OCI-LY7 (cell line): Measurements from ENCODE around the gene SEL1L2. TPM values are rescaled to one million over a fixed set of nuclear protein-coding genes. Genes with fewer than 3 reads are reported as not detected.

Experiments
- BruUV-seq: library from RNA; stranded (reverse); fragments of 400-500 nt; replicated peaks from 2 replicates; lab custom pipeline; 2021; lab: Mats Ljungman, UMichigan
- CTCF ChIA-PET: fragments of 300-600 bp; sonication (Branson Sonifier 250); formaldehyde crosslinking; loops from one replicate; lab custom pipeline; 2022; ENCODE audit warnings: antibody characterized with exemption; ENCODE audit not compliant: unreplicated experiment; lab: Charles Lee
- POLR2A ChIA-PET: fragments of 300-600 bp; sonication (Branson Sonifier 250); formaldehyde crosslinking; loops from one replicate; lab custom pipeline; 2022; ENCODE audit warnings: antibody characterized with exemption; lab: Charles Lee
- DNase-seq: peaks from one replicate; pipeline ENCODE4 v3.0.0-alpha.2; 2015; ENCODE audit warnings: low spot score
- H2AFZ ChIP-seq: fragments of 200-600 bp; sonication (generic), shearing (Covaris generic); 2 replicates; pipeline ENCODE4 v1.6.1; 2014; ENCODE audit warnings: mild to moderate bottlenecking, antibody characterized with exemption, low read length, moderate library complexity
- H3K27ac ChIP-seq: fragments of 200-600 bp; sonication (generic); 2 replicates; pipeline ENCODE4 v1.5.1; 2014; ENCODE audit warnings: mixed run types, low read depth, mild to moderate bottlenecking, moderate library complexity, low read length, inconsistent platforms; ENCODE audit not compliant: poor library complexity, severe bottlenecking
- H3K36me3 ChIP-seq: fragments of 200-600 bp; sonication (generic); 2 replicates; pipeline ENCODE4 v1.6.1; 2014; ENCODE audit warnings: mild to moderate bottlenecking, antibody characterized with exemption, low read length, moderate library complexity, mixed read lengths; ENCODE audit not compliant: insufficient read depth
- H3K4me1 ChIP-seq: fragments of 200-600 bp; sonication (generic); 2 replicates; pipeline ENCODE4 v1.5.1; 2014; ENCODE audit warnings: mild to moderate bottlenecking, low read length; ENCODE audit not compliant: insufficient read depth, poor library complexity, severe bottlenecking
- H3K4me2 ChIP-seq: fragments of 200-600 bp; sonication (generic); 2 replicates; pipeline ENCODE4 v1.6.1; 2014; ENCODE audit warnings: mild to moderate bottlenecking, low read length
- H3K4me3 ChIP-seq: fragments of 200-600 bp; sonication (generic); 2 replicates; pipeline ENCODE4 v1.5.1; 2014; ENCODE audit warnings: mild to moderate bottlenecking, low read depth, low read length; ENCODE audit not compliant: poor library complexity, severe bottlenecking
- H3K79me2 ChIP-seq: fragments of 200-600 bp; sonication (generic); 2 replicates; pipeline ENCODE4 v1.6.1; 2016; ENCODE audit warnings: low read depth, mild to moderate bottlenecking, low read length, moderate library complexity, mixed read lengths; ENCODE audit not compliant: insufficient read depth
- H3K9me2 ChIP-seq: fragments of 200-600 bp; sonication (generic); 2 replicates; pipeline ENCODE4 v1.6.1; 2016; ENCODE audit warnings: mild to moderate bottlenecking, low read length, mixed read lengths; ENCODE audit not compliant: insufficient read depth
- H3K9me3 ChIP-seq: fragments of 200-600 bp; sonication (generic); 2 replicates; pipeline ENCODE4 v1.6.1; 2014; ENCODE audit warnings: mild to moderate bottlenecking, mixed run types, low read length, mixed read lengths
- H4K20me1 ChIP-seq: fragments of 200-600 bp; sonication (generic); 2 replicates; pipeline ENCODE4 v1.6.1; 2014; ENCODE audit warnings: mild to moderate bottlenecking, antibody characterized with exemption, low read length, moderate library complexity, mixed read lengths; ENCODE audit not compliant: insufficient read depth
- EZH2phosphoT487 ChIP-seq: fragments of 200-600 bp; sonication (generic); IDR thresholded peaks from 2 replicates; pipeline ENCODE4 v1.6.1; 2018; ENCODE audit warnings: low read depth, borderline replicate concordance, mild to moderate bottlenecking, mixed run types, antibody characterized with exemption, low read length, moderate library complexity, mixed read lengths
- intact Hi-C: fragments of 100-400 bp; cut with micrococcal nuclease; formaldehyde crosslinking; loops from one replicate; pipeline ENCODE4 v1.10.0; 2022; ENCODE audit not compliant: unreplicated experiment
- total RNA-seq, 2 experiments: library from RNA; depleted of rRNA in 1 of 2; stranded (reverse); fragments of >200 nt in 1 of 2; shearing (Covaris generic) in 1 of 2; gene quantifications; 2 replicates each; pipeline ENCODE4 v1.2.3, GENCODE V29; 2014 to 2022
- TF ChIP-seq, protein P1 (sequence below): fragments of 200-600 bp; sonication (generic); conservative IDR thresholded peaks from 2 replicates; pipeline ENCODE4 v1.5.1; 2014; ENCODE audit warnings: mild to moderate bottlenecking, antibody characterized with exemption, low read length, moderate library complexity, mixed read lengths

Gene SEL1L2
- total RNA-seq, 2 experiments from 2014 or later, result not detected

GRCh38 chr20:13817342-13817741 lies 173.1 kb downstream of the SEL1L2 start:
- Histone ChIP-seq H3K9me3 (no peaks in the 10 kb centered on the region), H3K9me2 (no peaks in the 10 kb centered on the region), H3K4me3 (no peak overlapping the region), H3K79me2 (no peaks in the 10 kb centered on the region), H3K36me3 (peaks cover 63% of the 10 kb centered on the region), H3K4me1 (no peaks in the 10 kb centered on the region), H4K20me1 (no peaks in the 10 kb centered on the region), H3K27ac (no peak overlapping the region), H2AFZ (no peak overlapping the region), H3K4me2 (no peak overlapping the region)
- ChIA-PET CTCF (no interaction called here), POLR2A (interaction anchor here (1.0 to 1.4 kb wide), 2 partner anchors 14 to 33 kb away, joined by 3 to 4 read pairs; partner anchors contain the start of genes ESF1 and NDUFAF5)
- no peak for DNase-seq
- TF ChIP-seq, protein P1, sequence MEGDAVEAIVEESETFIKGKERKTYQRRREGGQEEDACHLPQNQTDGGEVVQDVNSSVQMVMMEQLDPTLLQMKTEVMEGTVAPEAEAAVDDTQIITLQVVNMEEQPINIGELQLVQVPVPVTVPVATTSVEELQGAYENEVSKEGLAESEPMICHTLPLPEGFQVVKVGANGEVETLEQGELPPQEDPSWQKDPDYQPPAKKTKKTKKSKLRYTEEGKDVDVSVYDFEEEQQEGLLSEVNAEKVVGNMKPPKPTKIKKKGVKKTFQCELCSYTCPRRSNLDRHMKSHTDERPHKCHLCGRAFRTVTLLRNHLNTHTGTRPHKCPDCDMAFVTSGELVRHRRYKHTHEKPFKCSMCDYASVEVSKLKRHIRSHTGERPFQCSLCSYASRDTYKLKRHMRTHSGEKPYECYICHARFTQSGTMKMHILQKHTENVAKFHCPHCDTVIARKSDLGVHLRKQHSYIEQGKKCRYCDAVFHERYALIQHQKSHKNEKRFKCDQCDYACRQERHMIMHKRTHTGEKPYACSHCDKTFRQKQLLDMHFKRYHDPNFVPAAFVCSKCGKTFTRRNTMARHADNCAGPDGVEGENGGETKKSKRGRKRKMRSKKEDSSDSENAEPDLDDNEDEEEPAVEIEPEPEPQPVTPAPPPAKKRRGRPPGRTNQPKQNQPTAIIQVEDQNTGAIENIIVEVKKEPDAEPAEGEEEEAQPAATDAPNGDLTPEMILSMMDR, result no peak
- no peak for TF ChIP-seq EZH2phosphoT487
- intact Hi-C loops, result no loop called here
- no TSS peak for BruUV-seq

- no peak overlapping the region for H3K4me3 ChIP-seq
- peaks cover 68% of the 10 kb centered on the region for H3K36me3 ChIP-seq
- BruUV-seq, result no TSS peak
- H2AFZ ChIP-seq, result no peak overlapping the region
- H3K4me1 ChIP-seq, result no peaks in the 10 kb centered on the region
- no peaks in the 10 kb centered on the region for H4K20me1 ChIP-seq
- H3K9me3 ChIP-seq, result no peaks in the 10 kb centered on the region
- H3K4me2 ChIP-seq, result no peak overlapping the region
- ChIA-PET POLR2A (interaction anchor here (1.0 to 1.4 kb wide), 2 partner anchors 13 to 32 kb away, joined by 3 to 4 read pairs; partner anchors contain the start of genes ESF1 and NDUFAF5), CTCF (no interaction called here)
- H3K9me2 ChIP-seq, result no peaks in the 10 kb centered on the region
- H3K79me2 ChIP-seq, result no peaks in the 10 kb centered on the region
- intact Hi-C loops, result no loop called here
- TF ChIP-seq, protein P1, result no peak
- no peak for TF ChIP-seq EZH2phosphoT487
- no peak overlapping the region for H3K27ac ChIP-seq
- DNase-seq, result no peak
These were observed 173.7 kb downstream of the SEL1L2 start for GRCh38 chr20:13816757-13817156.

DNA sequence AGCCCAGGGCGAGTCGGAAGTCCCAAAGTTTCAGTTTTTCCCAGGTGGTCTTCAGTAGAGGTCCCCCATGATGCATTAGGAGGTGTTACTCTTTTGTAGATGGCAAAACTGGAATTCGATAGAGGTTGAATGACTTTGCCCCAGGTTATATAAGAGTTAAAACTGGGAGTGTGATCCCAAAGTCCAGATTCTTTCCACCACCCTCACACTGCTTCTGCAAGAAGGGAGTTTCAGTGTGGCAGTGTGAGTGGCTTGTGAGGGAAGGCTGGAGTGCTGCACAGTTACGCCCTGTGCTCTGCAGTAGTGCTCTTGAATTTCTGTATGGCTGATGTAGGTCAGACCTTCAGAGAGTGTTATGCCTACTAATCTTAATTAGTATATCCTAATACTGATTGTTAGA lies 175.7 kb downstream of the SEL1L2 start:
- TF ChIP-seq EZH2phosphoT487, result no peak
- Histone ChIP-seq H3K4me1 (no peaks in the 10 kb centered on the region), H3K9me3 (no peaks in the 10 kb centered on the region), H3K36me3 (peaks cover 85% of the 10 kb centered on the region), H3K79me2 (no peaks in the 10 kb centered on the region), H3K4me3 (no peak overlapping the region), H3K9me2 (no peaks in the 10 kb centered on the region), H2AFZ (no peak overlapping the region), H4K20me1 (no peaks in the 10 kb centered on the region), H3K4me2 (no peak overlapping the region), H3K27ac (no peak overlapping the region)
- DNase-seq, result no peak
- CTCF ChIA-PET, result no interaction called here
- no TSS peak for BruUV-seq
- POLR2A ChIA-PET, result interaction anchor here (1.8 kb wide), 1 partner anchor 26 kb away, joined by 5 read pairs; no protein-coding TSS in a partner anchor
- intact Hi-C loops, result no loop called here
